Smooth muscle cell (in vitro differentiated cells): ENCODE measurements around the gene CLPSL1. TPM values are rescaled to one million over a fixed set of nuclear protein-coding genes. Genes with fewer than 3 reads are reported as not detected.

ENCODE experiments used
- DNase-seq: peaks from one replicate; lab custom pipeline; 2025; ENCODE audit not compliant: unreplicated experiment; lab: John Stamatoyannopoulos, UW
- H2AFZ ChIP-seq: fragments of 200-600 bp; sonication (generic); 2 replicates; pipeline ENCODE4 v1.6.0; 2016; ENCODE audit warnings: antibody characterized with exemption, low read depth, mild to moderate bottlenecking
- H3F3A ChIP-seq: fragments of 200-600 bp; sonication (generic); 2 replicates; pipeline ENCODE4 v1.6.0; 2017; ENCODE audit warnings: antibody characterized with exemption, low read depth
- H3K27ac ChIP-seq: fragments of 200-600 bp; sonication (generic); 2 replicates; pipeline ENCODE4 v1.5.1; 2016; ENCODE audit warnings: low read depth, mild to moderate bottlenecking
- H3K27me3 ChIP-seq: fragments of 200-600 bp; sonication (generic); 2 replicates; pipeline ENCODE4 v1.6.1; 2016; ENCODE audit warnings: low read depth, mild to moderate bottlenecking
- H3K36me3 ChIP-seq: fragments of 200-600 bp; sonication (generic); 2 replicates; pipeline ENCODE4 v1.5.1; 2016; ENCODE audit warnings: low read depth
- H3K4me1 ChIP-seq: fragments of 200-600 bp; sonication (generic); 2 replicates; pipeline ENCODE4 v1.5.1; 2016; ENCODE audit warnings: low read depth
- H3K4me2 ChIP-seq: fragments of 200-600 bp; sonication (generic); 2 replicates; pipeline ENCODE4 v1.6.0; 2016; ENCODE audit warnings: mild to moderate bottlenecking
- H3K4me3 ChIP-seq: fragments of 200-600 bp; sonication (generic); 2 replicates; pipeline ENCODE4 v1.5.1; 2016; ENCODE audit warnings: mild to moderate bottlenecking
- H3K79me2 ChIP-seq: fragments of 200-600 bp; sonication (generic); 2 replicates; pipeline ENCODE4 v1.6.0; 2016; ENCODE audit warnings: low read depth, mild to moderate bottlenecking
- H3K9ac ChIP-seq: fragments of 200-600 bp; sonication (generic); 2 replicates; pipeline ENCODE4 v1.6.0; 2016; ENCODE audit warnings: low read depth
- H3K9me3 ChIP-seq: fragments of 200-600 bp; sonication (generic); replicated peaks from 2 replicates; pipeline ENCODE4 v1.5.1; 2016; ENCODE audit warnings: low read depth
- H4K20me1 ChIP-seq: fragments of 200-600 bp; sonication (generic); 2 replicates; pipeline ENCODE4 v1.6.0; 2016; ENCODE audit warnings: low read depth
- WGBS: methylation state at CpG from one replicate; pipeline ENCODE4 v1.1.7; 2016; ENCODE audit warnings: low lambda C conversion rate; 5-methylcytosine and 5-hydroxymethylcytosine counted together
- polyA plus RNA-seq: library from polyadenylated mRNA; unstranded; fragments of >200 nt; fragmentation: Nextera tagmentation; extraction: Ambion mirVana; gene quantifications from 2 replicates; pipeline ENCODE4 v1.2.1, GENCODE V29; 2016
- total RNA-seq: library from RNA; depleted of rRNA; stranded (reverse); fragments of >200 nt; gene quantifications from 2 replicates; pipeline ENCODE4 v1.2.3, GENCODE V29; 2014
- TF ChIP-seq, protein P1 (sequence below): fragments of 200-600 bp; sonication (generic); IDR thresholded peaks from 2 replicates; pipeline ENCODE4 v1.5.1; 2017; ENCODE audit warnings: borderline replicate concordance, mild to moderate bottlenecking, antibody characterized with exemption; ENCODE audit not compliant: insufficient read depth, poor library complexity, severe bottlenecking

Gene CLPSL1
- total and polyA plus RNA-seq, 2 experiments from 2014 or later: not detected

DNA sequence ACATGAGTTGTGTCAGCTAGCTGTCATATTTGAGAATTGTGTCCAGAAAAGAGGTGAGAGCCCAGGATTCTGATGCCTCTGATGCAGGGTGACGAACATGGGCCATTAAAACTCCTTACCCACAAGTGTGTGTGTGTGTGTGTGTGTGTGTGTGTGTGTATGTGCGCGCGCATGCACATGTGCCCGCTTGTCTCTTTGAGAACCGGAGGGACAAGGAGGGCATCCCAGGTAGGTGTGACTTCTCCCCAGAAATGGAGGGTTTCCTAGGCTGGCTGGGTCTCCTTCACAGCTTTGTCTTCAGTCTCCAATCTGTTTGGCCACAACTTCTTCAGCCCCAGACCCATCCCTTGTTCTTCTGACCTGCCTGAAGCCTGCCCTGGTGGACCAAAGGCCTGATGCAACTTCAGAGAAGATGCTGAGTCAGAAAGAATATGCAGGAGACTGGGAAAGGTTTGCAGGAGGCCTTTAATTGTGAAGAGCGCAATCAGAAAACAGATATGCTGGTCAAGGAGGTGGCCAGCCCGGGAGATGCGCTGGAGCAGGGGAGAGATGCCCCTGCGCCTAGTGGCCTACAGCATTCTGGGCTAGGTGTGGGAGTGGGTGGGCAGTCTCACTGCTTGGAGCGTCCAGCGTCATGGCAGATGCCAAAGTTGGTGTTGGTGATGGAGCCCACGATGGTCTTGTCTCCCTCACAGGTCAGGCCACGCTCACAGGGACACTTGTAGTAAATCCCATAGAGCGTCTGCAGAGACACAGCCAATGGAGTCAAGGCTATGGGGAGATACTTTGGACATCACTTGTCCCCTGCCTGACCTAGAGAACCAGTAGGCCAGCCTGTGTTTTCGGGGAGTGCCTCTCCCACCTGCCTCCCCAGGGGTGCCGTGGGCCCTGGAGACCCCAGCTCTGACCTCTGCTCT lies 14.0 kb downstream of the CLPSL1 start:
- TF ChIP-seq, protein P1, sequence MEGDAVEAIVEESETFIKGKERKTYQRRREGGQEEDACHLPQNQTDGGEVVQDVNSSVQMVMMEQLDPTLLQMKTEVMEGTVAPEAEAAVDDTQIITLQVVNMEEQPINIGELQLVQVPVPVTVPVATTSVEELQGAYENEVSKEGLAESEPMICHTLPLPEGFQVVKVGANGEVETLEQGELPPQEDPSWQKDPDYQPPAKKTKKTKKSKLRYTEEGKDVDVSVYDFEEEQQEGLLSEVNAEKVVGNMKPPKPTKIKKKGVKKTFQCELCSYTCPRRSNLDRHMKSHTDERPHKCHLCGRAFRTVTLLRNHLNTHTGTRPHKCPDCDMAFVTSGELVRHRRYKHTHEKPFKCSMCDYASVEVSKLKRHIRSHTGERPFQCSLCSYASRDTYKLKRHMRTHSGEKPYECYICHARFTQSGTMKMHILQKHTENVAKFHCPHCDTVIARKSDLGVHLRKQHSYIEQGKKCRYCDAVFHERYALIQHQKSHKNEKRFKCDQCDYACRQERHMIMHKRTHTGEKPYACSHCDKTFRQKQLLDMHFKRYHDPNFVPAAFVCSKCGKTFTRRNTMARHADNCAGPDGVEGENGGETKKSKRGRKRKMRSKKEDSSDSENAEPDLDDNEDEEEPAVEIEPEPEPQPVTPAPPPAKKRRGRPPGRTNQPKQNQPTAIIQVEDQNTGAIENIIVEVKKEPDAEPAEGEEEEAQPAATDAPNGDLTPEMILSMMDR: no peak
- no peaks in the 10 kb centered on the region for H3K27me3 ChIP-seq
- H3K4me2 ChIP-seq: no peak overlapping the region
- H3K79me2 ChIP-seq: no peaks in the 10 kb centered on the region
- DNase-seq: no peak
- no peaks in the 10 kb centered on the region for H3K4me1 ChIP-seq
- 95% methylated on average over 17 of the region's 17 CpGs for WGBS
- no peaks in the 10 kb centered on the region for H3K9me3 ChIP-seq
- H3K4me3 ChIP-seq: no peak overlapping the region
- H2AFZ ChIP-seq: no peak overlapping the region
- no peak overlapping the region for H3K27ac ChIP-seq
- H3F3A ChIP-seq: no peaks in the 10 kb centered on the region
- H3K36me3 ChIP-seq: no peaks in the 10 kb centered on the region
- no peak overlapping the region for H3K9ac ChIP-seq
- no peaks in the 10 kb centered on the region for H4K20me1 ChIP-seq

DNA sequence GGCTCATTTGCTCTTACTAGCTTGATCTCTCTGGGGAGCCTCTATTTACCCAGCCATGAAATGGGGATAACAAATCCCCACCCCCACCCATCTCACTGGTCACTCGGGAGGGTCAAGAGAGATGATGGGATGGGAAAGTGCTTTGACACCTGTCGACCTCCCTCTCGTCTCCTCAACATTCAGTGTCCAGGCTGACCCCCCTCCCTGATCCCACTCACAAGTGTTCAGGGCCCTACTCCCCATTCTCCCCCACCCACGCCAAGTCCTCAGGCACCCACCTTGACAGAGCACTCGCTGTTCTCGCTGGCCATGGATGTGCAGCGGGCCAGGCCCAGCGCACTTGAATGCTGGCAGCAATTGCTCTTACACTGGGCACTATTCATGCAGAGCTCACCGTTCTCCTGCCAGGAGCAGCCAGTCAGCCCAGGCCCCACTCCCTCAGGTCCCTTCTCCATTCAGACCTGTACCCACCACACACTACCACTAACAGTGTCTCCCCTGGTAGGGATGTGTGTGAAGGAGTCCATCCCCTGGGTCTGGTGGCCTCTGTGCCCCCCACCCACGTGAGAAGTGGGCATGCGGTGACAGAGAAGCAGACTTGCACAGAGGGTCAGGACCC lies 14.7 kb downstream of the CLPSL1 start:
- H3F3A ChIP-seq: no peaks in the 10 kb centered on the region
- H4K20me1 ChIP-seq: no peaks in the 10 kb centered on the region
- no peak overlapping the region for H3K4me2 ChIP-seq
- H3K9me3 ChIP-seq: no peaks in the 10 kb centered on the region
- no peaks in the 10 kb centered on the region for H3K27me3 ChIP-seq
- H2AFZ ChIP-seq: no peak overlapping the region
- no peak overlapping the region for H3K27ac ChIP-seq
- 94% methylated on average over 11 of the region's 11 CpGs for WGBS
- H3K36me3 ChIP-seq: no peaks in the 10 kb centered on the region
- H3K4me1 ChIP-seq: no peaks in the 10 kb centered on the region
- TF ChIP-seq, protein P1: no peak
- H3K4me3 ChIP-seq: no peak overlapping the region
- no peaks in the 10 kb centered on the region for H3K79me2 ChIP-seq
- no peak for DNase-seq
- H3K9ac ChIP-seq: no peak overlapping the region

DNA sequence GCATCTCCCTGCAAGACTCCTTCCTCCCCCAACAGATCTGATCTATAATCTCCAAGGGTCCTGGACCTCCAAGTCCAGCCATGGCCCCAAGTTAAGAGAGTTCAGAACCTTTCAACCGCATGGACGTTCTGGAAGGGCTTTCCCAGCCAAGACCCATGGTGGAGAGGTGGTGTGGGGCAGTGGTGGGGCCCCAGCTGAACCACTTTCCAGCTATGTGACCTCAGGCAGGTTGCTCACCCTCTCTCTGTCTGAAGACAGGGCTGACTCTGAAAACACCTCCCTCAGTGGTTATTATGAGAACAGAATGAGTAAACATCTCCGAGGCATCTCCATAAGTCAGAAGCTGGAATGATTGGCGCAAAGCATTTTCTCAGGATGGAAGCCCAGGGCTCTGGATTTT lies 15.4 kb downstream of the CLPSL1 start:
- Histone ChIP-seq H3K4me1 (no peaks in the 10 kb centered on the region), H3K27me3 (no peaks in the 10 kb centered on the region), H3K4me3 (no peak overlapping the region), H3K79me2 (no peaks in the 10 kb centered on the region), H4K20me1 (no peaks in the 10 kb centered on the region), H3K27ac (no peak overlapping the region), H2AFZ (no peak overlapping the region), H3K4me2 (no peak overlapping the region), H3K36me3 (no peaks in the 10 kb centered on the region), H3F3A (no peaks in the 10 kb centered on the region), H3K9me3 (no peaks in the 10 kb centered on the region), H3K9ac (no peak overlapping the region)
- whole genome bisulfite sequencing: 90% methylated on average over 4 of the region's 4 CpGs
- no peak for DNase-seq
- TF ChIP-seq, protein P1: no peak
